Measurements from ENCODE around the gene KRT23. TPM values are rescaled to one million over a fixed set of nuclear protein-coding genes. Genes with fewer than 3 reads are reported as not detected.

Gene KRT23
- total RNA-seq = 0.16 TPM

DNA sequence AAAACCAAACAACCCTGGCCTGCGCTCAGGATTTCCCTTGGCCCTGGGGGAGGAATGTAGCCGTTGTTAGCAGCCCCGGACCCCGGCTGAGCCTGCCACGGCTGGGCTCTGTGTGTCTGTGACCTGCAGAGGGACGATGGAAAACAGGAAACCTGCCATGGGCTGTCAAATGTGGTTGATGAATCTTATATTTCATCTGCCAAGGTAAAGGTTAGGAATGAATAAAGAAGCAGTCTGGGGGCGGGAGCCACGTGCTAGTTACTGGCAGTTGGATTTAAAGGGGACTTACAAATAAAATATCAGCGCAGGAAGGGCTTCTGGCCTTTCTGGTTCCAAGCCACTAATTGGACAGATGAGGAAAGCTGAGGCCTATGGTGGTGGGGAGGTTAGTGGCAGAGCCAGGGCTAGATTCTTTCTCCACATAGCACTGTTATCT, at the start of gene KRT23:
KRT23 (minus strand) TSS at position 263 of the 436 bp plus-strand sequence. CDS start 1,043 bp downstream, outside the sequence.
- no peak for DNase-seq

GRCh38 chr17:40986920-40987319, 49.5 kb upstream of the KRT23 start:
- no peak for DNase-seq

DNA sequence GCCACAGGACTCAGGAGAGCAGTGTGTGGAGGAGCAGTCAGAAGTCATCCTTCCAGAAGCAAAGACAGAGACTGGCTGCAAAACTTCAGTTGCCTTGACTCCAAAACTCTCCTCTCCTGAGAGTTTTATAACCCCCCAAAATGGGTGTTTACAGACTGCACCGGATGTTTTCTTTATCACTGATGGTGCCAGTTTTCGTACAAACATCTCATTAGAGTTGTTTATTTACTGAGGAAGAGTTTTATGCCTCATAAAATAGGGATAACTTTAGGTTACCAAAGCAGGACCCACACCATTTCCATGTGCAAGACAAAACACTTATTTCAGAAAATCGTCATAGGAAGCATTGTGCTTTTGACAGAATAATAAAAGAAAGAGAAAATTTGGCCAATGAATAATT, 46.8 kb upstream of the KRT23 start, which contains the start of gene KRT40:
KRT40 (minus strand) TSS at position 101 of the 400 bp plus-strand sequence; CDS start at position 48, 53 bp downstream.
- no peak for DNase-seq

DNA sequence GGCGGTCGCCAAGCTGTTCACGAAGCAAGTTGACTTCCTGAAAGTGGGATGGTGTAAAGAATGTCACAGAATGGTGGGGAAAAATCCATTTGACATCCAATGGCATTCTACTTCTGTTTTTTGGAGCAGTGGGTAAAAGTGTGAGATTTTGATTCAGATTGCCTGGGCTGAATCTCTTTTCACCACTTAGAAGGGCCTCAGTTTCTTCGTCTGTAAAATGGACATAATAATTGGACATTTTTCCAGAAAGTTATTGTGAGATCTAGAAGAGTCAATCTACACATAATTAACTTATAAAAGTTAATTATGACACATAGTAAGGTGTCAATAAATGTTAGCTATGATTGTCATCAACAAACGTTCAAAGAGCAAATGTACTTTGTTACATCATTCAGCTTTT, 43.7 kb upstream of the KRT23 start:
- no peak for DNase-seq

GRCh38 chr17:40980596-40980995, 43.1 kb upstream of the KRT23 start:
- no peak for DNase-seq

DNA sequence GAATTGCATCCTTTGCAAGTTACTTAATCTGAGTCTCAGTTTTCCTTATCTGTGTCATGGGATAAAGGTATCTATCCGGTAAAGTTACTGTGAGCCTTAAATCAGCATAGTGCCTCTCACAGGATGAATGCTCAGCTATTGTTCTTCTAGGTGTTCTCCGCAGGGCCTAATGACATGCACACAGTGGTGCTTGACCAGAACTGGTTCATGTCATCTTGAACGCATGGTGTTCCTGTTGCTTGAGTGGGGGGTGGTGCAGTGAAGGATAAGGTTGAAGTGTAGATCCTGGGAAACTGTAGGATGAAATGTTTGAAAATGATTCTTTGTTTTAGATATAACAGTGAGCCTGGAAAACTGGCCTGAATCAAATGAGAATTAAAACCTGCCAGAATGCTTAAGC, 42.7 kb upstream of the KRT23 start:
- DNase-seq = no peak

GRCh38 chr17:40978575-40979151, 41.2 kb upstream of the KRT23 start:
- DNase-seq = no peak

- no peak for DNase-seq
Observed at GRCh38 chr17:40975516-40975915, 38.1 kb upstream of the KRT23 start.

GRCh38 chr17:40974366-40974765, 36.9 kb upstream of the KRT23 start:
- DNase-seq = no peak

- no peak for DNase-seq
Observed at GRCh38 chr17:40967582-40967981, 30.1 kb upstream of the KRT23 start.

DNA sequence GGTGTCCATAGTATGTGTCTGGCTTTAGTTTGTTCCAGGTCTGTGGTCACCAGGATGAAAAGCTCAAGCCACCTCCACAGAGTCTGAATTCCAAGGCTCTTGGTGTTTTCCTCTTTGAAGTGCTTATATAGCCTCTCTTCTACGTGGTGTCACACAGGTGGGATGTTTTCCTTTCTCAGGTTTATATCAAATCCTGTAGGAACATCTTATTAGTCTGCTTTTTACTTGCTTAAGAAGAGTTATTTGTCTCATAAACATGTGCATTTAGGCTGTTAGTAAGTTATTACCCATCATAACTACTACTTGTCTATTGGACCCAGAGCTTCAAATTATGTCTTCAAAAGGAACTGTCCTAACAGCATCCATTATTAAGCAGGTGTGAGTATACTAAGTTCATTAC, 29.4 kb upstream of the KRT23 start, which contains the start of gene KRT39:
KRT39 (minus strand) TSS at position 101 of the 400 bp plus-strand sequence; CDS start at position 9, 92 bp downstream.
- DNase-seq = no peak

- no peak for DNase-seq
Observed at GRCh38 chr17:40963838-40964237, 26.4 kb upstream of the KRT23 start.

- no peak for DNase-seq
Observed at GRCh38 chr17:40962059-40962561, 24.7 kb upstream of the KRT23 start.

GRCh38 chr17:40961591-40961990, 24.1 kb upstream of the KRT23 start:
- no peak for DNase-seq

DNA sequence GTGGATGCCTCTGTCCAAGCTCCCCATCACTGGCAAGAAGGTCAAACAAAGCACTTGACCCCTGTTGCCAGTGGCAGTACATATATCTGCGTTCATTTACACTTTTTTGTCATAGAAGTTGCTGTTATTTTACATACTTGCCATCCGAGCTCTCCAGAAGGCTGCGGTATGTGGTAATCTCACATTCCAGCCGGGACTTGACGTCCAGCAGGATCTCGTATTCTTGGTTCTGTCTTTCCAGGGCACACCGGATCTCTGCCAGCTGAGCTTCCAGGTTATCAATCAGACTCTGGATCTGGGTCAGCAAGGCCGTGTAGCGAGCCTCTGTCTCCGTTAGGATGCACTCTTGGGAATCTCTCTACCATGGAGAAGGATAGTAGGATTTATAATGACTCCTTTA, 22.7 kb upstream of the KRT23 start:
- no peak for DNase-seq

GRCh38 chr17:40958086-40958953, 20.9 kb upstream of the KRT23 start:
- no peak for DNase-seq

- no peak for DNase-seq
Observed at GRCh38 chr17:40956401-40957254, 19.2 kb upstream of the KRT23 start.

GRCh38 chr17:40953881-40954280, 16.4 kb upstream of the KRT23 start:
- DNase-seq = no peak

DNA sequence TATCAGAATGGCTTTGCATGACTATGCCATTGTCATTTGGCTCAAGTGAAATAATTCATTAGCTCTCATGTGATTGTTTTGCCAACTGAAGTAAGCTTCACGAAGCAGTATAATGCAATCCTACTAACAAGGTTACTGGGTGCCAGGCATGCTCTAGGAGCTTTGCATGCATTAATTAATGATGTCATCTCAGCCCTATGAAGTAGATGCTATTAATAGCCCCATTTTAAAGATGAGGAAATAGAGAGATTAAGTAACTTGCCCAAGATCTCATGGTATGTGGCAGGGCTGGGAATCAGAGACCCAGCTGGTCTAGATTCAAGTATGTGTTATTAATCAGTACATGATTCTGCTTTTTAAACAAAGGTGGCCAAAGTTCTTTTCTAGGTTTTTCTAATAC, 15.2 kb upstream of the KRT23 start:
- DNase-seq = no peak

- no peak for DNase-seq
Observed at GRCh38 chr17:40952154-40952553, 14.7 kb upstream of the KRT23 start.

DNA sequence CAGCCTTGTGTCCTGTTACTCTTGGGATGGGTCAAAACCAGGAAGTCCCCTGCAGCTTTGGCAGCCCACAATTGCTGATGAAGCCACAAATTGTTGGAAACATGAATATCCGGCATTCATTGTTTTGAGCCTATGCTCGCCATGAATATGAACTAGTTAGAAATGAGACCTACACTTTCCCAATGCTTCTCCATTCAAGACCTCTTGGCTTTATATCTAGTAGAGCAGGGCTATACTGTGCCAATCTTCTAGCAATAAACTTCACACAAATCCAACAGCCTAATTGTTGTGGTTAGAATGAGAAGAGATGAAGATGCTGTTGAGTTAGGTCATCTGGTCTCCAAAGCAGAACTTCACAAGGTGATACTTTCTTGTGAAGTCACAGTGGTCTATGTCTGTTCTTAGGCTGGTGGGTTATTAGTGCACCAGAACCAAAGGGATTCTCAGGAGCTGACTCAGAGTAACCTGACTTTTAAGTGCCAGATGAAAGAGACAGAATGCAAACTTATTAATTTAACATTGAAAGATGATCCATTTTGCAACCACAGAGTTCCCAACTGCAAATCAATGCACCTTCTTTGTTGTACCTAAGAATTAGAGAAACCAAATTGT, 13.7 kb upstream of the KRT23 start:
- no peak for DNase-seq

DNA sequence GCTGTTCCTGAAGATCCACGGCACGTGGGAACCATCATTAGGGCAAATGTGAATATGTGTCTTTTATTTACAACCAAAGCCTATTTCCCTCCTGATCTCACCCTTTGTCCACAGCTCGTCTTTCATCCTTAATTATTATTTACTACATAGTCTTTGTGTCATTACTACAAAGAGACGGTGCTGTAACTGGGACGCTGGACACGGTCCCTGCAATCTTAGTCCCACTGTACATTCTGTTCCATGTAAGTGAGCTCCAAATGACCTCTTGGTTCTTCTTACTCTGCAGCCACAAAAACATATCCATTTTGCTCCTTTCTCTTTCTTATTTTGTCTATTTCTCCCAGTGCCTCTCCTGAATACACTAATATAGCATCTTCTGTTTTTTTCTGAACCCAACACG, 12.7 kb upstream of the KRT23 start:
- DNase-seq = no peak

Data from occipital lobe (tissue), 2 donors.